Left renal cortex interstitium (tissue), 4 donors: ENCODE data around the gene BHLHE23. TPM values are rescaled to one million over a fixed set of nuclear protein-coding genes. Genes with fewer than 3 reads are reported as not detected.

Experiments used
- DNase-seq, 4 donors: peaks; one replicate each; pipeline ENCODE4 v3.0.0-alpha.2; 2013; ENCODE audit warnings: low read depth in 4 of 4, low spot score in 2 of 4, missing footprints in 1 of 4
- polyA plus RNA-seq, 4 donors: library from polyadenylated mRNA; unstranded; fragments of 120-200 nt; gene quantifications; one replicate each; pipeline ENCODE4 v1.2.1, GENCODE V29; 2013; ENCODE audit not compliant: insufficient read length in 4 of 4

BHLHE23 gene
- polyA plus RNA-seq, 4 donors = not detected

GRCh38 chr20:63026582-63027165 lies 19.9 kb upstream of the BHLHE23 start:
- no peak for DNase-seq

- DNase-seq = no peak
Observed at GRCh38 chr20:63025534-63026331, 19.0 kb upstream of the BHLHE23 start.

GRCh38 chr20:63024573-63025392 lies 18.0 kb upstream of the BHLHE23 start:
- no peak for DNase-seq

GRCh38 chr20:63023936-63024571 lies 17.3 kb upstream of the BHLHE23 start:
- no peak for DNase-seq

- DNase-seq = no peak
Observed at GRCh38 chr20:63023071-63023935, 16.5 kb upstream of the BHLHE23 start.

- no peak for DNase-seq
Observed at GRCh38 chr20:63022501-63022900, 15.7 kb upstream of the BHLHE23 start.

- DNase-seq = no peak
Observed at GRCh38 chr20:63021356-63022321, 14.9 kb upstream of the BHLHE23 start.

- no peak for DNase-seq
Observed at GRCh38 chr20:63020681-63021080, 13.9 kb upstream of the BHLHE23 start.

GRCh38 chr20:63017826-63018411 lies 11.2 kb upstream of the BHLHE23 start:
- no peak for DNase-seq

- DNase-seq = no peak
Observed at GRCh38 chr20:63017076-63017825, 10.5 kb upstream of the BHLHE23 start.

- no peak for DNase-seq
Observed at GRCh38 chr20:63016514-63017075, 9.8 kb upstream of the BHLHE23 start.

- no peak for DNase-seq
Observed at GRCh38 chr20:63015662-63016361, 9.0 kb upstream of the BHLHE23 start.

GRCh38 chr20:63015147-63015661 lies 8.4 kb upstream of the BHLHE23 start:
- DNase-seq = no peak

GRCh38 chr20:63014710-63015109 lies 7.9 kb upstream of the BHLHE23 start:
- DNase-seq = no peak

GRCh38 chr20:63014287-63014686 lies 7.5 kb upstream of the BHLHE23 start:
- no peak for DNase-seq

GRCh38 chr20:63013207-63013606 lies 6.4 kb upstream of the BHLHE23 start:
- no peak for DNase-seq

GRCh38 chr20:63011798-63012197 lies 5.0 kb upstream of the BHLHE23 start:
- no peak for DNase-seq
